GM12891 (cell line): ENCODE results near the gene CCL26.

Experiments
- DNase-seq: peaks from one replicate; pipeline ENCODE4 v3.0.0; 2011; ENCODE audit warnings: low spot score; ENCODE audit not compliant: insufficient read length
- FAIRE-seq: peaks from 2 replicates; lab custom pipeline; 2011; peaks lifted over from hg19 to GRCh38; lab: Jason Lieb, UNC
- PAX5 ChIP-seq: IDR thresholded peaks from 2 replicates; pipeline ENCODE4 v1.6.1; 2011; ENCODE audit warnings: low read length, moderate library complexity, mild to moderate bottlenecking; ENCODE audit not compliant: insufficient read depth, severe bottlenecking
- POLR2A ChIP-seq: IDR thresholded peaks from 2 replicates; pipeline ENCODE4 v1.6.1; 2011; ENCODE audit warnings: low read depth, low read length, control low read depth
- POLR2AphosphoS5 ChIP-seq: IDR thresholded peaks from 2 replicates; pipeline ENCODE4 v1.6.1; 2011; ENCODE audit warnings: low read depth, low read length, control low read depth
- POU2F2 ChIP-seq: IDR thresholded peaks from 2 replicates; pipeline ENCODE4 v1.6.1; 2011; ENCODE audit warnings: low read depth, mild to moderate bottlenecking, control low read depth, low read length, moderate library complexity
- SPI1 ChIP-seq: IDR thresholded peaks from 2 replicates; pipeline ENCODE4 v1.6.1; 2011; ENCODE audit warnings: low read depth, low read length, control low read depth
- TAF1 ChIP-seq: IDR thresholded peaks from 2 replicates; pipeline ENCODE4 v1.6.1; 2011; ENCODE audit warnings: low read depth, low read length, control low read depth

Gene CCL26

GRCh38 chr7:75811894-75812678 is 40.1 kb upstream of the CCL26 start:
- DNase-seq: no peak
- TF ChIP-seq POU2F2 (no peak), POLR2A (no peak), PAX5 (no peak), SPI1 (no peak)
- no peak for FAIRE-seq

- TF ChIP-seq TAF1 (no peak), SPI1 (no peak), POLR2A (no peak), POU2F2 (no peak), PAX5 (no peak), POLR2AphosphoS5 (no peak)
These were observed 37.4 kb upstream of the CCL26 start for GRCh38 chr7:75809396-75809795.

GRCh38 chr7:75808106-75808505 is 36.1 kb upstream of the CCL26 start:
- FAIRE-seq: no peak
- DNase-seq: no peak
- TF ChIP-seq TAF1 (no peak), POLR2AphosphoS5 (no peak), PAX5 (no peak), POLR2A (no peak), SPI1 (no peak), POU2F2 (no peak)

More at GRCh38 chr7:75809396-75809795, 37.4 kb upstream of the CCL26 start:
- FAIRE-seq (no peak), DNase-seq (no peak)

GRCh38 chr7:75807452-75807851 is 35.4 kb upstream of the CCL26 start:
- TF ChIP-seq POLR2A (no peak), SPI1 (no peak), POLR2AphosphoS5 (no peak), POU2F2 (no peak), PAX5 (no peak), TAF1 (no peak)
- FAIRE-seq (no peak), DNase-seq (no peak)

- FAIRE-seq (no peak), DNase-seq (no peak)
- TF ChIP-seq TAF1 (no peak), POU2F2 (no peak), POLR2A (no peak)
These were observed 34.7 kb upstream of the CCL26 start for GRCh38 chr7:75806560-75807307.

- TF ChIP-seq POU2F2 (no peak), POLR2A (no peak), SPI1 (no peak), POLR2AphosphoS5 (no peak), TAF1 (no peak), PAX5 (no peak)
- DNase-seq: no peak
- no peak for FAIRE-seq
These were observed 32.7 kb upstream of the CCL26 start for GRCh38 chr7:75804705-75805104.

GRCh38 chr7:75804004-75804403 is 32.0 kb upstream of the CCL26 start:
- DNase-seq (no peak), FAIRE-seq (no peak)
- TF ChIP-seq POLR2A (no peak), SPI1 (no peak), TAF1 (no peak), PAX5 (no peak), POLR2AphosphoS5 (no peak), POU2F2 (no peak)

- FAIRE-seq (no peak), DNase-seq (no peak)
- no peak for TF ChIP-seq SPI1
These were observed 30.5 kb upstream of the CCL26 start for GRCh38 chr7:75802552-75802821.

- DNase-seq (no peak), FAIRE-seq (no peak)
- TF ChIP-seq SPI1 (no peak), TAF1 (no peak), POU2F2 (no peak), POLR2A (no peak)
These were observed 26.8 kb upstream of the CCL26 start for GRCh38 chr7:75798770-75799169.

- FAIRE-seq: no peak
- TF ChIP-seq POU2F2: no peak
- no peak for TF ChIP-seq POLR2AphosphoS5
These were observed 24.4 kb upstream of the CCL26 start for GRCh38 chr7:75796420-75796819.

More at GRCh38 chr7:75796420-75796819, 24.4 kb upstream of the CCL26 start:
- no peak for DNase-seq
